GM19467 (cell line): ENCODE measurements around the gene APOM.

Experiments used
- ATAC-seq: cut with Tn5 transposase; IDR thresholded peaks from one replicate; pipeline ENCODE4 v1.9.1; 2021; ENCODE audit warnings: mild to moderate bottlenecking, moderate library complexity; ENCODE audit not compliant: unreplicated experiment

APOM gene

GRCh38 chr6:31657406-31658157 is 1.9 kb downstream of the APOM start:
- ATAC-seq = no peak

DNA sequence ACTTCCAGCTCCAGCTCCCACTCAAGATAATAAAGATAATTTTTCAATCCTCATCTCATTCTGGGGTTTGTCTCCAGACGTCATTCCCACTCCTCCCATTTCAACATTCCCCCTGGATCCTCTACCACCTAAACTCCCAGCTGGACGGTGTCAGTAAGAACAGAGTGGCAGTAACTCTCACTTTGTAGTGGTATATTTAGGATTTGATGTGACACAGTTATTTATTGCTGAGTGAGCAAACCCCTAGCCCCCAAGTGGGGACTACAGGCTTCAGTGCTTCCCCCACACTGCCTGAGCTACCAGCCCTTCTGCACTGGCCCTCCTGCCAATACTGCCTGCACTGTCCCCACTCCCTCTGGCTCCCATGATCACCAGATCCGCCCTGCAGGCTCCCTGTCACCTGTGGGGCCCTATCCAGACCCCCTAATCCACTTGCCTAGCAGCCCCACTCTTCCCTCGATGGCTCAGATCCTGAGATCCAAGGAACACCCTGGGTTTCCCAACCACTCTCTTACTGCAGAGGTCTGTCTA is 2.5 kb downstream of the APOM start:
- ATAC-seq = no peak

DNA sequence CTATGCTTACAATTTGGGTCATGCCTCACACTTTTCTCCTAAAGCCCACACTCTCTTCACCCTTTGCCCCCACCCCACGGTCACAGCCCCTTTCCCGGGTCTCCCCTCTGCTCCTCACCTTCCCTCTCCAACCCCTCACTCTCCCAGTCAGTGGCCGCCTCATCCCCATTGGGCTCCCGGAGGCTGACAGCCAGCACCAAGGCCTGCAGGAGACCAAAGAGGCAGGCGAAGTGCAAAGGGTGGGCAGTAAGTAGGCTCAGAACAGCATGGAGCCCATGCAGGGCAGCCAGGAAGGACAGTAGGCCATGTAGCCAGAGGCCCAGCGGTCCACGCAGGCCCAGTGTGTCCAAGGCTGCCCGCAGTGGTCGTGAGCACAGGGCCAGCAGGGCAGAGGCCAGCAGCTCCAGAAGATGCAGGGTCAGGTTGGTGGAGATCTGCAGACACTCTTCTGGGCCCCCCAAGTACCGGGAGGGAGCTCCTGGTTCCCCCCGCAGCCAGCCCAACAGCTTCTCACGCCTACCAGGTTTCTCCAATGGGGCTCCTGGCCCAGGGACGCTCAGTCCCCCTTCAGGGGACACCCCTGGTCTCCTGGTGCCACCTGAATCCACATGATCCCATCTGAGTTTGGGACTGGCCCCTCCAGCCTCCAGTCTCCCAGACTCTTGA is 3.4 kb downstream of the APOM start:
- ATAC-seq = no peak

GRCh38 chr6:31659649-31660380 is 4.1 kb downstream of the APOM start:
- no peak for ATAC-seq

DNA sequence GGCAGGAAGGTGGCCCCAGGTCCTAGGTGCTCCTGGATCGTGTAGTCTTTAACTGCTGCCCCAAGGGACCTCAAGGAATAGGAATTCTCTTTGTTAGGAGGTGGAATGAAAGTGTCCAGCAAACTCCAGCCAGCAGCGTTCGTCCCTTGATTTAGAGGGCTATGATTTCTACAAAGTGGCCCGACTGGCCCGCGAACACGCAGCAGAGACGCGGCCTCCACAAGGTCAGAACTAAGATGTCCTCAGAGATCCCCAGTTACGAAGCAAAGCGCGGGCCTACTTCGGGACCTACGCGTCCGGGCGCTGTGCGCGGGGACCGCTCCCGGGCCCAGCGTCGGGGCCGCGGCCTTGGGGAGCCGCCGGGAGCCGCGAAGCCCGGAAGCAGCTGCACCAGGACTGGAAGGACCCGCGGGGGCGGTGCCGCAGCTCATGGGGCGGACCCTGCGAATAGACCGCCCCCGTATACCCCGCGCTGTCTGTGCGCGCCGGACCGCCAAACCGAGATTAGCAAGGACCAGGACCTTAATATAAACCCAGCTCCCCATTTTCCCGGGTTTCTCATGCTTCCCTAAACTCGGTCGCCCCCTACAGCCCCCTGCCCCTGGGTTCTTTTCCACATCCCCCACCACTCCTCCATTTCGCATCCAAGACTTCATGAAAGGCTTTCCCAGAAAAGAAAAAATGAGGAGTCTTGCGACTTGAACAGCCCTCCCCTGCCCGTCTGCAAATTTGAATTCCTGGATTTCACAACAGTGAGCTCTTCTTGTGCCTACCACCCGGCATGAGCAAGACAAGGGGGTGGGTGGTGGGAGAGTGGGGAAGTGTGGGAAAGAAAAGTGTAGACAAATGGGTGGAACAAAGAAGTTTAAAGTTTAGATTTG is 4.9 kb downstream of the APOM start, which contains the start of gene C6orf47:
TSS of gene C6orf47 (minus strand) at position 398 of the 881 bp plus-strand sequence. CDS start 831 bp downstream, outside the sequence.
- peak; percentile 36 for ATAC-seq

GRCh38 chr6:31661262-31662123 is 5.8 kb downstream of the APOM start:
- ATAC-seq = no peak

- ATAC-seq = no peak
Observed at GRCh38 chr6:31662124-31662723, 6.5 kb downstream of the APOM start.

DNA sequence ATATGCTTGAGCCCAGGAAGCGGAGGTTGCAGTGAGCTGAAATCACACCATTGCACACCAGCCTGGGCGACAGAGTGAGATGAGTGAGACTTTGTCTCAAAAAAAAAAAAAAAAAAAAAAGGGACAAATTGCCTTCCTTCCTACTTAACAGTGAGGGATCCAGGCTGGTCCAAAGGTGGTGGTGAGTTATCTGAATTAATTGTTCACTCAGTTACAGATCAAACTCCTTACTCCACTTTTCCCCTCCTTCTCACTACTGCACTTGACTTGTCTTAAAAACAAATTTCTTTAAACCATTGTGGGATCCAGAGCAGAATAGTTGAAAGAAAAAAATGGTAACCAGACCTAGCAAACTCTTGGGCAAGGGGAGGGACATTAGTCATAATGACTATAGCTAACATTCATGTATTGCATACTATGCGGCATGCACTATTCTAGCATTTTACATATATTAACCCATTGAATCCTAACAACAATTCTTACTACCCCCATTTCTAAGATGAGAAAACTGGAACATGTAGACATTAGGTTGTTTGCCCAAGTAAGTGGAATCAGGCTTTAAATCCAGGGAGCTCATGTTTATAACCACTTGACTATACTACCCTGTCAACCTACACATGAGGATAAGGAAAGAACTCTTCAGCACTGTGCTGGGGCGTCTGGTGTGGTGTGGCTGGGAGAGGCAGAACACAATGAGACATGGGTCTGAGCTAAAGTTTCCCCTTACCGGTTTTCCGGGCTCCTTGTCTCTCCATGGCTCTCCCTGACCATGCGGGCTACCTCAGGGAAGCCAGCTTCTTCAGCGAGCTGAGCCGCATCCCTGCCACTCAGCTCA is 7.6 kb downstream of the APOM start:
- ATAC-seq = no peak

DNA sequence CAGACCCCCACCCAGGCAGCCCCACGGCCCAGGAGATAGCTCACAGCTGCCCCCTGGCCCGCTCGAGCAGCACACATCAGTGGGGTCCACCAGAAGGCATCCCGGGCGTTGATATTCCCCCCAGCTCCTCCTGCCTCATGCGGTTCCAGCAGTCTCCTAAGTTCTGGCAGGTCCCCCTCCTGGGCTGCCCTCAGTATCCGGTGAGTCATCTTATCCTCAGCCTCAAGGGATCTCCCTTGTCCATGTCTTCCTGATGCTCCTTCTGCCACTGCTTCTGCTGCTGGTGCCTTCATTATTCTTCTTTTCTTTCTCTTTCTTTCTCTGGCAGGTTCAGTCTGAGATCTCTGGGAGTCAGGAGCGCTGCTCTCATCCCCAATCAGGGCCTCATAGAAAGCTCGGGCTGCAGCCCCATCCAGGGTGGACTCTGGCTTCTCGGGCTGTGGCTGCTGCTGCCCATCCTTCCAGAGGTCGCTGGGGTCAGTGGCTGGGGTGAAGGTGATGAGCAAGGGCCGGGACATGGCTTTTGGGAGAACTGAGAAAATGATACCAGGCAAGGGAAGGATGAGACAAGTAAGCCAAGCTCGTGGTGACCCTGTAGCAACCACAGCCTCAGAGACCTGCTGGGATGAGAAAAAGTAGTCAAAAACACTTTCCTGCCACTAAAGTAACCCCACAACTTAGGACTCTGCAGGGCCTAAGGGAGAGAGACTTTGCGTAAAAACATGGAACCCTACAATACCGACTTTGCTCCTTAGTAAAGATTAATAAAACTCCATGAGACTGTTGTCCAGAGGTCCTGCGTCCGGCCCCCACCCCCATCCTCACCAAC is 8.5 kb downstream of the APOM start:
- ATAC-seq = no peak

GRCh38 chr6:31664790-31665500 is 9.3 kb downstream of the APOM start, which contains the start of gene GPANK1:
TSS of gene GPANK1 (minus strand) at chr6:31664997. CDS start at chr6:31664478, 519 bp downstream.
- ATAC-seq = peak; percentile 23

DNA sequence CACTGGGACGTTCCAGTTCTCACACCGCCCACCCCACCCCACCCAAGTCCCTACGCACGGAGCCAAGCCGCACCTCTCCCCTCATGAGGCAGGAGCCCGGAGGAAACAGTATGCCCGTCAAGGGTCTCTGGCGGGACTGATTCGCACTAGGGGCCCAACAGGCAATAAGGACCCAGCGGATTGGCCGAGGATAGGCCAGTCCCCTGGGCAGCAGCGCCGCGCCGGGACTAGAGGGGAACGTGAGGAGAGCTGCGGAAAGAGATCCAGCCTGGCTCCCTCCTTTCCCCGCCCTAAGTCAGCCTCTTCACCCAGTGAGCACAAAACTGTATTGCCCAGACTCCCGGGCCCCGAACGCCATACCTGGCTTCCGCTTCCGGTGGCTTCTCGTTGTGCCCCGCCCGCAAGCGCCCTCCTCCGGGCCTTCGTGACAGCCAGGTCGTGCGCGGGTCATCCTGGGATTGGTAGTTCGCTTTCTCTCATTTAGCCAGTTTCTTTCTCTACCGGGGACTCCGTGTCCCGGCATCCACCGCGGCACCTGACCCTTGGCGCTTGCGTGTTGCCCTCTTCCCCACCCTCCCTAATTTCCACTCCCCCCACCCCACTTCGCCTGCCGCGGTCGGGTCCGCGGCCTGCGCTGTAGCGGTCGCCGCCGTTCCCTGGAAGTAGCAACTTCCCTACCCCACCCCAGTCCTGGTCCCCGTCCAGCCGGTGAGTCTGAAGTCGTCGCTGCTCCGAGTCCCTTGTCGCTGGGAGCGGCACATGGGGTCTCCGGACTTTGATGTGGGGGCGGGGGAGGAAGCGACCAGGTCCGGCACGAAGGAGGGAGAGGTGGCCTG is 10.0 kb downstream of the APOM start, which contains the start of gene CSNK2B:
TSS of gene CSNK2B (plus strand) at position 580 of the 836 bp plus-strand sequence. CDS start 752 bp downstream, outside the sequence.
- peak; percentile 68 for ATAC-seq

GRCh38 chr6:31666337-31666965 is 10.8 kb downstream of the APOM start:
- ATAC-seq = no peak

DNA sequence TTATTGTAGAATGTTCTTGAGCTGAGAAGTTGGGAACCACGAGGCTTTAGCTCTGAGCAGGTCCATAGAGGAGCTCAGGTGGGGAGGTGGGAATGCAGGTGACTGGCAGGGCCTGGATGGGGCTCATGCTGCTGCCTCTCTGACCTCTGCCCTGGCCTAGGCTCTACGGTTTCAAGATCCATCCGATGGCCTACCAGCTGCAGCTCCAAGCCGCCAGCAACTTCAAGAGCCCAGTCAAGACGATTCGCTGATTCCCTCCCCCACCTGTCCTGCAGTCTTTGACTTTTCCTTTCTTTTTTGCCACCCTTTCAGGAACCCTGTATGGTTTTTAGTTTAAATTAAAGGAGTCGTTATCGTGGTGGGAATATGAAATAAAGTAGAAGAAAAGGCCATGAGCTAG is 14.0 kb downstream of the APOM start, which contains the start of gene LY6G5B:
TSS of gene LY6G5B (plus strand) at position 301 of the 400 bp plus-strand sequence. CDS start 975 bp downstream, outside the sequence.
- no peak for ATAC-seq

- no peak for ATAC-seq
Observed at GRCh38 chr6:31676322-31676903, 20.7 kb downstream of the APOM start.

DNA sequence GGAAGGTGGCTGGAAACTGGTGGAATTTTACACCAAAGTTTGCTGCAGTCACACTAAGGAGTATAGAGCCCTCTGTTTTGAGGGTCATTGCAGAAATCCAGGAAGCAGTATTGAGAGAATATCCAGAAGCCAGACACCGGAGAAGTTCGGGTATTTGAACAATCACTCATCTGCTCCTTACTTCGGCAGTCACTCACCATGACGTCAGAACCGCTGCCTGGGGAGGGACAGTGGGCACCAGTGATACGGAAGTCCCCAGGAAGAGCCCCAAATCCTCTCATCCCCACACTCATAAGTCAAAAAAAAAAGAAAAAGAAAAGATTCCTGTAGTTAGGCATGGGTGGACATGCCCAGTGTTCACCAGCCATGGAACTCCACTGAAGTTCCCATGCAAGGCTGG is 21.2 kb downstream of the APOM start:
- no peak for ATAC-seq
